H1 (cell line): ENCODE results near the gene STK32A. TPM values are rescaled to one million over a fixed set of nuclear protein-coding genes. Genes with fewer than 3 reads are reported as not detected.

Source experiments
- ASH2L ChIP-seq: fragments of 200-600, 300-600 bp; sonication (generic); IDR thresholded peaks from one replicate; pipeline ENCODE4 v1.7.1; 2017; ENCODE audit warnings: low read length
- GTF2F1 ChIP-seq: IDR thresholded peaks from 2 replicates; pipeline ENCODE4 v1.6.1; 2012; ENCODE audit warnings: low read depth, low read length, improper control_type of control experiment, borderline replicate concordance
- HDAC2 ChIP-seq, 2 experiments: fragments of 300-600 bp in 1 of 2; sonication (generic) in 1 of 2; IDR thresholded peaks; 2 replicates each; pipeline ENCODE4 v1.6.1; 2011 to 2012; ENCODE audit warnings: low read depth in 2 of 2, low read length in 2 of 2, mild to moderate bottlenecking in 2 of 2, moderate library complexity in 2 of 2, borderline replicate concordance in 1 of 2, inconsistent platforms in 1 of 2
- KDM1A ChIP-seq: fragments of 200-600, 300-600 bp; sonication (generic); IDR thresholded peaks from 2 replicates; pipeline ENCODE4 v1.7.1; 2016; ENCODE audit warnings: mild to moderate bottlenecking, low read length, borderline replicate concordance
- TAF1 ChIP-seq: IDR thresholded peaks from 2 replicates; pipeline ENCODE4 v1.6.1; 2011; ENCODE audit warnings: mild to moderate bottlenecking, low read depth, low read length
- polyA plus RNA-seq, 7 experiments: library from polyadenylated mRNA; depleted of rRNA in 3 of 7; stranded (reverse) in 5 of 7; unstranded in 2 of 7; fragments of >200 nt in 5 of 7; fragments of 200-250 nt in 2 of 7; gene quantifications; 1 replicate in 5 of 7; 2 replicates in 1 of 7; 4 replicates in 1 of 7; pipeline versions ENCODE4 v1.2.1 to v1.2.3, GENCODE V29; 2011 to 2013; ENCODE audit warnings: missing spikeins in 2 of 7, mixed read lengths in 2 of 7
- total RNA-seq: library from RNA; stranded (reverse); fragmentation: NEBNext Ultra II Directional; extraction: Animal tissue kit (Norgen Biotek cat#: 25700); gene quantifications from 2 replicates; pipeline ENCODE4 v1.2.1, GENCODE V29; 2021

The STK32A gene
- total and polyA plus RNA-seq, 2 of the 8 experiments (the other 6 are each of a cell fraction or from before 2014, with no cell fraction given), result 1.3 to 2.5 TPM

- TF ChIP-seq HDAC2 (IDR thresholded peaks at IDR 0.05; ENCODE audit: borderline replicate concordance in 1 of 2, low read depth in 2 of 2, low read length in 2 of 2) (no peak), GTF2F1 (no peak), ASH2L (no peak), KDM1A (no peak), TAF1 (no peak)
Measured at GRCh38 chr5:147417135-147417813, 182.4 kb downstream of the STK32A start (continued).
